HG02798 (cell line): ENCODE measurements around the gene NFU1.

Experiments used
- ATAC-seq: cut with Tn5 transposase; IDR thresholded peaks from one replicate; pipeline ENCODE4 v1.9.1; 2021; ENCODE audit warnings: mild to moderate bottlenecking; ENCODE audit not compliant: unreplicated experiment, poor library complexity

NFU1 gene

DNA sequence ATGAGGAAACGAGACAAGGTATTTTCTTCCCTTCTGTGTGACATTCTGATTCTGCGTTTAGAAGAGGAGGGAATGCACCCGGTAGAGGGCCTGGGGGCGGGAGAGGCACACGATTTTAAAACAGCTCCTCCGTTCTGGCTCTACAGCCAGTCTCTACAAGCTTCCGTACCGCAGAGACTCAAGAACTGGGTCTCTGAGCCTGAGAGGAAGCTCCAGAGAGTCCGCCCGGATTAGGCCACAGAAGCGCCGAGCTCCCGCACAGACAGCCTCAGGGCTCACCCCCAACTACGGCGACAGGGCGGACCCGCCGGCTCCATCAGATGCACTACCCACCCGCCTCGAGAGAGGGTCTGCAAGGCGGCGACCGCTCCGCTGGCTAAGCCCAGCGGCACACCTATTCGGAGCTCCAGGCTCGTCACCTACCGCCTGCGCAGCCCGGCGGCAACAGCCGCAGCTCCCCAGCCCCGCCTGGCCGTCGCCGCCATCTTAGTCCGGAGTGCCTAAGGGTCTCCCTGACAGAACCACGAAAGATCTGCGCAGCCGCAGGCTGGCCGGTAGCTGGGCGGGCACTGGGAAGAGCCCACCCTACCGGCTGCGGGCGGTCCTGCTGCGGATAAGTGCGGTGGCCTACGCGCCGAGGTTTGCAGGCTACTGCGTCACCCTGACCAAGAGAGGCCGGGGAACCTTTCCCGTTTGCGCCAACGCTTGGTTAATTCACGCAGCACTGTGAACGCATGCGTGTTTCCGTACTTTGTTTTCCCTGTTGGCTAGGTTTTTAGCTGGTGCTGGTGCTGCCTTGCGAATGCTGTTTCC is at the start of gene NFU1:
TSS of gene NFU1 (minus strand) at position 498 of the 813 bp plus-strand sequence. CDS start at position 485, 13 bp downstream.
- ATAC-seq: peak; percentile 98

DNA sequence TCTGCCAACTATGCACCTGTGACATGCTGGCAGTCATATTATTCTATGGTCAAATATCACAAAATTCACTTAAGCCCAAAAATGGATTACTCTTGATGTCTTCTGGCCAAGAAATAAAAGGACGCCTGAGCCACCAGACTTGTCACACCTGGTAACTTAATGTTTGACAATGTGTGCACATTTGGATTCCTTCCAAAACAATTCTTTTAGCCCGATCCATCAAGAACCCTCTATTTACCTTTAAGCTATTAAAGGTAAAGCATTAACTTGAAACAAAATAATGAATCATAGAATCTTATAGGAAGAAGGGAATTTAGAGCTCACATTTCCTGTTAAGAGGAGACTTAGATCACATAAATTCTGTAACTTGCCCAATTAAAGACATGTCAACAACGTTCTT is 46.5 kb upstream of the NFU1 start:
- ATAC-seq: no peak

DNA sequence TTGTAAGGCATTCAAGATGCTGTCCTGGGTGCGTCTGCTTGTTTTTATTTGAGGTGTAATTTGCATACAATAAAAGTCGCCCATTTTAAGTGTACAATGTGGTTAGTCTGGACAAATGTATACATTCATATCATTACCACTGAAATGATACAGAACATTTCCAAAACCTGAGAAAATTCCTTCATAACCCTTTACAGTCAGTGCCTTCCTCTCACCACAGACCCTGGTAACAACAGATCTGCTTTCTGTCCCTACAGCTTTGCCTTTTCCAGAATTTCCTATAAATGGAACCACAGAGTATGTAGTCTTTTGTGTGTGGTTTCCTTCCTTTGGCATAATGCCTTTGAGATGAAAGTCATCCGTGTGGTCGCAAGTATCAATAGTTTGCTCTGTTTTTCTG is 45.8 kb upstream of the NFU1 start:
- ATAC-seq: no peak

GRCh38 chr2:69482471-69482870 is 45.2 kb upstream of the NFU1 start:
- ATAC-seq: no peak

- ATAC-seq: no peak
Measured at GRCh38 chr2:69481421-69481820, 44.2 kb upstream of the NFU1 start.

GRCh38 chr2:69477627-69478026 is 40.4 kb upstream of the NFU1 start:
- no peak for ATAC-seq

DNA sequence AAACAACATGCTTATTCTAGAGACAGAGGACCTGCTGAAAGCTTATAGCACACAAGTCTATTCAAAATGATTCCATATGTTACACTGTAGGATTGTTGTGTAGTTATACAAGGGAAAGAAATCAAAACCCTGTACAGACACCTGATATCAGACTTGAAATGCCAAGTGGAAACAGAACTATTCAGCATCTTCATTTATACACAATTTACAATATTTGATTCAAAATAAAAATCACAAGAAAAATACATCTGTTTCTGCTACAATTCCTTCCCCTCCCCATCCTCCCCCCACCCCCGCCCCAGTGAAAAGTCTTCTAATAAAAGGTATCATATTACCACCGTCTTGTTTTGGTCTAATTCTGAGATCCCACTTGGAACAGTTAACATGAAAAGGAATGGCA is 37.5 kb upstream of the NFU1 start:
- no peak for ATAC-seq

DNA sequence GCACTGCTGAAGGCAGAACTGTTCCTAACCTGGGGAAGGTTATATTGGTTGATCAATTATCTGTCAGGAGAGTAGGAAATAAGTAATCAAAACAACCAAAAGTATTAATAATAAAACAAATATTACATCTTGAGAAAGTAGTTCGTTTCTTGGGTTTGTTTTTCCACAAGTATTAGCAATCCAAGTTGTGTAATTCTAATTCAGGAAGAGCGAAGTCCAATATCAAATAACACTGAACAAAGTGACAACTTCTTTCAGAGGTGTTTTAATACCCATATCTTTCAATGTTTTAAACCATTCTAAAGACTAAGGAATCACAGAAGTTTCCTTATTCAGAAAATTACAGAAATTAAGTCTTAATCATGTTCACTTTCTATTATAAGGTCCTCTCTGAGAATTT is 34.6 kb upstream of the NFU1 start:
- no peak for ATAC-seq

DNA sequence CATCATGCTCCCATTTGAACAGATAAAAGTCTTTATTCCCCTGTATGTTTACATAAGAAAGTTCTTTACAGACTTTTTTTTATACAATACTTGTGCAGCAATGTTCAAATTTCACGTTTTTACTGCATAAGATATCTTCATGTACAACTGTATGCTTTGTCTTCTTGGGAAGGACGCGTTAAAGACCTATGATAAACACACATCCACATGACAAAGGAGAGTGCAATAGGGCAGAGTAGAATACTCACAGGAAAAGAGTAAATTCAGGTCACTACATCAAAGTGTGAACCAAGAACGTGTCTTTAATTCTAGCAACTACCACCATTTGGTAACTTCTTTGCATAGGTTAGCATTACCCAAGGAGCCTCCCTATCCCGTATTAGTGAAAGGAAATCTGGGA is 33.7 kb upstream of the NFU1 start:
- no peak for ATAC-seq

DNA sequence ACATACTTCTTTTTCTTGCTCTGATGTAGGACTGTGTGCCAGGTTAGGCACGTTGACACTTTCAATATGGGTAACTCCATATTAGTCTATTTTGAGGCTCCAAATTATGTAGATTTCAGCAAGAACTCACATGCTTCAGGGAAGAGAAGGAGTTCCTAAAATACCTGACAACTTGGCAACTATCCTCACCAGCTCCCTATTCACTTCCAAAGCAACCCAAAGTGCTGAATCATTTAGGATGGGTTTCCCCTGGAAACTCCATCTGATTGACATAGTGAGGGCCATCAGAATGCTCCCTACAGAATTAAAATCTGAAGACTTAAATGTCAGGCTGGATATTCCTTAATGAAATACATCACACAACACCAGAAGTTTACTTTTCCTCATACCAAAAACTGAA is 32.5 kb upstream of the NFU1 start:
- ATAC-seq: no peak

DNA sequence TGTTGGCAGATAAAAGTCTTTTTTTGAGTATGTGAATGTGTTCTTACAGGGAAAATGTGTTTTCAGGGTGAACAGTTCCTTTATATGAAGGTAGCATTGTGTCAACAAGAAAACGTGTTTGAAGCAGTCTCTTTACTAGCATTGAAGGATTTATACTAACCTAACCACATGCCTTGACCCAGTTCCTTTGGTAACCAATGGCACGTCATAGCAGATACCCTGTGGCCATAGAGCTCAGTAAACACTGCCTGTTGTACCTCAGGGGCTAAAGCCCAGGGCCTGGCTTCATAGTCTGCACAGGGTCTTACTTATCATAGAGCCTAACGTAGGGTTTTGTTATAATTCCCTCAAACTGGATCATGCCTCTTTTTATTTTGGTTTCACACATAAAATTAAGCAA is 32.1 kb upstream of the NFU1 start:
- no peak for ATAC-seq

DNA sequence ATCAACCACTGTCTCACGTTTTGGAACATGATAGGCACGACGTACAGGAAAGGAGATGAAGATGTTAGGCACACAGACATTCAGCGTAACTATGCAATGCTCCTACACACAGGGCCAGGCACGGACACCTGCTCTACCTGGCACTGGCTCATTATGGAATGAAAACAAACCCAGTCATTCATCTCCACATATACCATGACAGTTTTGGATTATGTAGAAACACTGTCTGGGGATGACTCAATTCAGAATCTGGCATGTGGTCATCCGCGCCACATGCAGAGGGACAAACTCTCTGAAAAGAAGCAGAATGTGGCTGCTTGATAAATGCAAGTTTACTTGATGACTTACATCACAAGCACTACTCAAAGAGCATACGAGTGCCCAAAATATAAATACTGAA is 29.5 kb upstream of the NFU1 start:
- ATAC-seq: no peak

DNA sequence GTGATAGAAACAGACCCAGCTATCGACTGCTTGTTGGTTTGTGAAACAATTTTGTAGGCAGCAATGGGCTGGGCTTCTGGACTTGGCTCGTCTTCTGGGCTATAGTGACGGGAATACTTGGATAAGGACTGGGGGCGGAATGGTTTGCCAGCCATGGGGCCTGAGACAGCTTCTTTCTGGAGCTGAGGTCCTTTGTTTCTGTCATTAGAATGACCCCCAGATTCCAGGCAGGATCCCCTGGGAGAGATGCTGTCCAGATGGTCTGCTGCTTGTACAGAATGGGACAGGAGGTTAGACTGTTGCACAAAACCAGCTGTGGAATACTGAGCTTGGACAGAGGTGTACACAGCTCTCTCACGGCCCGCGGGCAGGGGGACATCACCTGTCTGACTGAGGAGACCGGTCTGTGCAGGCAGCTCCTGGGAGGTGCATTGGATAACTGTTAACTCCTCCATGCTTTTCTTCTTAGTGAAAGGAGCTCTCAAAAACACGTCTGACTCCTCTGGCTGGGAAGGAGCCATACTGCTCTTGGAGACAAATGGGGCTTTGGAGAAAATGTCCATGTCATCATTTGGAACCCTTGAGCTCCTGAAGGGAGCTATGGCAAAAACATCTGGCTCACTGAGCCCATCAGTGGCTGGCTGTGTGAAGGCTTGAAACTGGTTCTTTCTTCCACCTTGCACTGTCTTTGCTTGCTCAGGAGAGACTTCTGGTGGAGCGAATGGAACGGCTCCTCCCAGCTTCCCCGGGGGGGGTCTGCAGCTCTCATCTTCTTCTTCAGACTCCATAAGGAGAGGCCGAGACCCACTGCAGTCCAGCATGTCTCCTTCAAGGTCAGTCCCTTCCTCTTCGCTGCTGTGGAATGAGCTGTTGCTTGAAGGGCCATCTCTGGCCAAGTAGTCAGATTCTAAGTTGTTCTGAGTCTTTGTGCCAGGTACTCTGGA is 28.6 kb upstream of the NFU1 start:
- no peak for ATAC-seq

- ATAC-seq: no peak
Measured at GRCh38 chr2:69464575-69464974, 27.3 kb upstream of the NFU1 start.

GRCh38 chr2:69462780-69463179 is 25.5 kb upstream of the NFU1 start:
- ATAC-seq: no peak

DNA sequence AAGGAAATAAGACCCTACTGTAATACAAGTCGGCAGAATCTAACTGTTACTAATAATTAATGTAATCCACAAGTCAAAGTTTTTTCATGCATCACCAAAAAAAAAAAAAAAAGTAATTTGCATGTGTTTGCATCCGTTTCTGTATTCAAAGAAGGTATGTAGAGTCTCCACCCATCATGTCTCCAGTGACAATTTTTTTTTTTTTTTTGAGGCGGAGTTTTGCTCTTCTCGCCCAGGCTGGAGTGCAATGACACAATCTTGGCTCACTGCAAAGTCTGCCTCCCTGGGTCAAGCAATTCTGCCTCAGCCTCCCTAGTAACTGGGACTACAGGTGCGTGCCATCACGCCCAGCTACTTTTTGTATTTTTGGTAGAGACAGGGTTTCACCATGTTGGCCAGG is 24.2 kb upstream of the NFU1 start:
- no peak for ATAC-seq

DNA sequence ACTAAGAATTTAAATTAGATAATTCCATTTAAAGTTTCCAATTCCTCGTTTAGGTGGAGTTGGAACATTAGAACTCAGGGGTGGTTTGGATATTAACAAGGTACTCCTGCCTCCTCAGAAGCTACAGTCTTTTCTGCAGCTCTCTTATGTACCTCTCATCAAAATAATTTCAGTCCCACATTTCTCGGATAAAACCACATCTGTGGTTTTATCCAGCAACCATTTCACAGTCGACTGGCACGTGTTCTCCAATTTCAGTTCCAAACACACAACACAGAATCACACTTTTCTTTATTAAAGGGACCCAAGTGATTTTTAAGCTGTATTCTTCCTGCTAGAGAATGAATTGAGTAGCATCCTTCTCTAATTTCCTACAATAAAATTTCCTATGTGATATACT is 22.7 kb upstream of the NFU1 start:
- no peak for ATAC-seq

- no peak for ATAC-seq
Measured at GRCh38 chr2:69456950-69457445, 19.8 kb upstream of the NFU1 start.

DNA sequence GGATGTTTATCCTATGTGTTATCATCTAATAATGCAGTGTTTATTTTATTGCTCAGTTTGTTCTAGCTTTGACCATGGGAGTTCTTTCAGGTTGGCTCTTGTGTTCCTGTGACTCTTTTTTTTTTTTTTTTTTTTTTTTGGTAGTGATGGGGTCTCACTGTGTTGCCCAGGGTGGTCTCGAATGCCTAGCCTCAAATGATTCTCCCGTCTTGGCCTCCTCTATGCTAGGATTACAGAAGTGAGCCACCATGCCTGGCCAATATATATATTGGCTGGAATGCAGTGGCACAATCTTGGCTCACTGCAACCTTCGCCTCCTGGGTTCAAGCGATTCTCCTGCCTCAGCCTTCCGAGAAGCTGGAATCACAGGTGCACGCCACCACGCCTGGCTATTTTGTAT is 18.9 kb upstream of the NFU1 start:
- ATAC-seq: no peak

DNA sequence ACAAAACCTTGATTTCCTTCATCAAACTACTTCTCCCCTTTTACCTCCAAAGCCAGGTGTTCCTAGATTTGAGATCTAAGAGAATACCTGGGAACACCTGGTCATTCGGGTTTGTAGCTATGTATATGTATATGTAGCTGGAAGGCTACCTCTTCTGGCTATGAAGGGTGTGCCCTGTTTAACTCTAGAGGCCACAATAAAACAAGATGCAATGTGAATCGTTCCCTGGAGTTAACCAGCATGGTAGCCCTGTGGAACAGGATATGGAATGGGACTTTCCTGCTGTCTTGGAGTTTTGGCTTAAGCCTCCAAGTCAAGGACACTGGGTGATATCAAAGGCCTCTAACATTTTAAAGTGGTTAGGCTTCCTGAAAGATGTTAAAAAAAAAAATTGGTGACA is 17.7 kb upstream of the NFU1 start:
- no peak for ATAC-seq

GRCh38 chr2:69453475-69454129 is 16.4 kb upstream of the NFU1 start:
- peak; percentile 91 for ATAC-seq
